NCI-H2227 (cell line): ENCODE measurements around the gene TEKTIP1.

ENCODE experiments used
- DNase-seq: peaks from one replicate; lab custom pipeline; 2025; ENCODE audit not compliant: unreplicated experiment; lab: John Stamatoyannopoulos, UW

Gene TEKTIP1

GRCh38 chr19:3538965-3539755, at the start of gene TEKTIP1:
Gene TEKTIP1, plus strand, starts transcription at chr19:3539174. Its CDS starts 4 bp downstream, at chr19:3539178.
- no peak for DNase-seq

- no peak for DNase-seq
Observed at GRCh38 chr19:3491396-3492119, 47.4 kb upstream of the TEKTIP1 start.

DNA sequence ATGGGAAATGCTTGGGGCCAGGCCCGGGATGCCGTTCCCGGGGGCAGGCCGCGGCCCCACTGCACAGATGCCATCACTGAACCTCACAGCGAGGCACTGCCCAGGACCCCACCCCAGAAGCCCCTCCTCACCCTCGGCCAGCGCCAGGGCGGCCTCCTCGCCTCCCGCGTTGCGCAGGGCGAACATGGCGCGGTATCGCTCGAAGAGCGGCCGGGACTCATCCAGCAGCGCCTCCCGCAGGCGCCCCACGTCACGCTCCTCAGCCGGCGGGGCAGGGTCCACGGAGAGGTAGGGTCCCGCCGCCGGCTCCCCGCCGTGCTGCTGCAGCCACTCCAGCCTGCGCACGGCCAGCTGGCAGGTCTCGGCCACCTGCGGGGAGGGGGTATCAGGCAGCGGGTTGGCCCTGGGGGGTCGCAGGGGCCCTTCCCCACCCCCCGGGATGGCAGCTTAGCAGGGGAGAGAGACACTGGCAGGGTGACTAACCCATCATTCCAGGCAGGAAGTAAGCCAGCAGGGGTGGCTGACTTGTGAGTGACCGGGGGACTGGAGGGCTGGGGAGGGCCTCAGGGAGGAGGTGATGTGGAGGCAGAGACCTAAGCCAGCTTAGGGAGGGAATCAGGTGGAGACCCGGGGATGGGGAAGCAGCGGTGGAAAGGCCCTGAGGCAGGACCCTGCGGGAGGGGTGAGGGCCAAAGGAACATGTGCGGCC, 46.7 kb upstream of the TEKTIP1 start:
- DNase-seq, result no peak

- DNase-seq, result no peak
Observed at GRCh38 chr19:3492919-3493318, 46.1 kb upstream of the TEKTIP1 start.

GRCh38 chr19:3493651-3494050, 45.3 kb upstream of the TEKTIP1 start:
- no peak for DNase-seq

DNA sequence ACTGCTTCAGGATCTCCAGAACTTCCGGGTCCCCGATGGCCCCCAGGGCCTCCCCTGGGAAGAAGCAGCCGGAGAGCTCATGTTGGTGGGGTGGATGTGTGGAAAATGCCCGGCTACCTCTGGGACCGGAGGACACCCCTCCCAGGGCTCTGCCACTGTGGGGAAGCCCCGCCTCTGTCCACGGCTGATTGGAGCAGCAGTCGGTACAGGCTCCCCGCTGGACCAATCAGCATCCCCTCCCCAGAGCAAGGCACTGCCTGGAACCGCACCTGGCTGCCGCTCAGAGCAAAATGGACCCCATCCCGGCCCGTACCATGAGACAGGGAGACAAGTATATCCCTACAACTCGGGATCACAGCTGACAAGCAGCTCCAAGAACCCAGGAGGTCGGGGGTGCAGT, 44.9 kb upstream of the TEKTIP1 start:
- peak; percentile 12 for DNase-seq

DNA sequence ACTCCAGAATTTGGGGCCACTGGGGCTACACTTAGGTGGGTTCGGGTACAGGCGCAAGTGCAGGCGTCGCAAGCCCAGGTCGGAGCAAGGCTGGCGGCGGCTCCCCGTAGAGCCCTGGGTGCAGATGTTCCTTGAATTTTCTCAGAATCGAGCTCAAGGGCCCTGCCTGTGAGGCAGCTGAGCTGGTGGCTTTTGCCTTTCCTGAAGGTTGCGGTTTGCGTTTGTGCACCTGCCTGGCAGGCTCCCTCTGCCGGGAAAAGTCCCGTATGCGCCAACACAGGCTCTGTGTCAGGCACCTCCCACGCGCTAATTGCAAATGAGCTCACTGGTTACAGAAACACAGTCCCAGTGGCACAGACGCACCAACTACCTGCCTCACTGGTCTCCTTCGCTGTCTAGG, 44.4 kb upstream of the TEKTIP1 start:
- no peak for DNase-seq

DNA sequence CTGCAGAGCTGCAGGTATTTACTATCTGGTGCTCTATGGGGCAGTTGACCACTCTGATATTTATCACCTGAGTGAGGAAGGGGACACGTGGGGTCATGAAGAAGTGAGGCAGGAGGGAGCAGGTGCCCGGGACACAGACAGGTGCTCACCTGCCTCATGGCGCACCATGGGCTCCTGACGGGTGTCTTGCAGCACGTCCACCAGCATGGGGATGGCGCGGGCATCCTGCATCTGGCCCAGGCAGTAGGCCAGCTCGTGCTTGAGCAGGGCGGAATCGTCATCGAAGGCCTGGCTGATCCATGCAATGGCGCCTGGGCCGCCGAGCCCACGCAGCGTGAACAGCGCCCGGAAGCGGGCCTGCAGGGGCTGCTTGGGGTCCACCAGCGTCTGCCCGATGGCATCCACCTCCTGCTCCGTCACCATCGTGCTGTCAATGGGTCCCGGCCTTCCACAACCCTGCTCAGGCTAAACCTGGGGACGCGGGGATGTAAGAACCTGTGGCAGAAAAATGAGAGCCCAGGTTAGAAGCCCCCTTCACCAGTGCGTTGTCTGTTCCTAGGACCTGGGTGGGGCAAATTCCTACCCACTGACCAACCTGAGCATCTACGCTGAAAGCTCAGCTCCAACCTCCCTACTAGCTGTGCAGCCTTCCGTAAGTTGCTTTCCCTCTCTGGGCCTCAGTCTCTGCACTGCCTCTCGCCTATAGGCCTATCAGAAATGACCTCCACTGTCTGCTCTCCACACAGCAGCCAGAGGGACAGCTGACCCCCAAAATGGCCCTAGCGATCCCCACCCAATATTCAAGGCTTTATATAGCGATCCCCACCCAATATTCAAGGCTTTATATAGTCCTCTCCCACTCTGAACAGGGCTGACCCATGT, 42.3 kb upstream of the TEKTIP1 start:
- no peak for DNase-seq

GRCh38 chr19:3497757-3498520, 41.0 kb upstream of the TEKTIP1 start:
- no peak for DNase-seq

DNA sequence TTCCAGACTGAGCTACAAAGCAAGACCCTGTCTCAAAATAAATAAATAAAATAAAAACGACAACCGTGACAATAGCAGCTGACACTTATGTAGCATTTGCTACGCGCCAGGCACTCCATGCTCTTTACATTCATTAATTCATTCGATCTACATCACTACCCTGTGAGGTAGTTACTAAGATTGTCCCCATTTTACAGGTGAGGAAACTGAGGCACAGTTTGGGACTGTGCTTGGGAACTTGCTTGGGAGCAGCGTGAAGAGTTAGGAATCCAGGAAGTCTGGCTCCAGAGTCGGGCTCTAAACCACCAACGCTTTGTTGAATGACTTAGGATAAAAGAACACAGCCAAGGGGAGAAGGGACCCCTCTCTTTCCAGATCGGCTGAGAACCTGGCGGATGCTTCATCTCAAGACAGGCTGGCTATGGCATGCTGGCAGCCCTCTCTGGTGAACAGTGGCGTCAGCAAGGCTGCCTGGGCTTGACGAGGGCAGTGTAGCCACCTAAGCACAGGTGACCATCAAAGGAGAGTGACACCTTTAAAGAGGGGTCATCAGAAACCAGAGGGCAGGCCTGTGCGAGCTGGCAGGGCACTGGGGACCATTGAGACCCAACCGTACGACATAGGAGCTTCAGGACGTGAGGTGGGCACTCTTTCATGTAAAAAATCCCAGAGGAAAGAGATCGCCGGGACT, 39.1 kb upstream of the TEKTIP1 start:
- no peak for DNase-seq

DNA sequence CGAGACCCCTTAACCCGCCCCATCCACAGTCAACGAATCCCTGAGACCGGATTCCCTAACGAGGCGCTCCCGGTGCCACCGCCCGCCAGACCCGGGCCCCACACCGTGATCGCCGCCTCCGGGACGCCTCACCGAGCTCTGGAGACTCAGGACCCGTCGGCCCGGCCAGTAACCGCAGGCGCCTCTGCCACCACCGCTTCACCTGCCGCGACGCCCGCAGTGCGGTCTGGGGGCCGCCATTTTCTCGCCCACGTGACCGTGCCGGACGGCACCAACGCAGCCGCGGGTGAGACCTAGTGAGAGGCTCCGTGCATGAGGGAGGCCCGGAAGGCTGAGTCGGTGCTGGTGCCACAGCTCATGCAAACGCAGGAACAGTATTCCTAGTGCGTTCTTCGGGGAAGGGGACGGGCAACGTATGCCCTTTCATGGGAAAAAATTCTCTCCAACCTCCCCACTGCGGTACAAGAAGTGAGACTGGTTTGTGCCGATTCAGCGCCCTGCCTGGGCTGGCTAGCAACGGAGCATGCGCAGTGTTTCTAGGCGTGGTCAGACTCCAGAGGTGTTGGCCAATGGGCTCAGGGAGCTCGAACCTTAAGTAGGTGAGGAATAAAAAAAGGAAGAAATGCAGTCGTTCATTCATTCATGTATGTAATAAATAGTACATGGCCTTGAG, 38.4 kb upstream of the TEKTIP1 start, which contains the start of gene DOHH:
Gene DOHH, minus strand, starts transcription at position 246 of the 673 bp plus-strand sequence. CDS start 3,860 bp downstream, outside the sequence.
- peak; percentile 95 for DNase-seq

DNA sequence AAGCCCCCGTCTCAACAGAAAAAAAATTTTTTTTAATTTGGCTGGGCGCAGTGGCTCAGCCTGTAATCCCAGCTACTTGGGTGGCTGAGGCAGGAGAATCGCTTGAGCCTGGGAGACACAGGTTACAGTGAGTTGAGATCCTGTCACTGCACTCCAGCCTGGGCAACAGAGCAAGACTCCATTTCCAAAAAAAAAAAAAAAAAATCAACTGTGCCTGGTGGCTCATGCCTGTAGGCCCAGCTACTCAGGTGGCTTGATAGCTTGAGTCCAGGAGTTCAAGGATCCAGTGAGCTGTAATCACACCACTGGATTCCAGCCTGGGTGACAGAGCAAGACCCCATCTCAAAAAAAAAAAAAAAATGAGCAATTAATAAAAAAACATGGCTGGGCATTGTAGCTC, 37.2 kb upstream of the TEKTIP1 start:
- DNase-seq, result no peak

DNA sequence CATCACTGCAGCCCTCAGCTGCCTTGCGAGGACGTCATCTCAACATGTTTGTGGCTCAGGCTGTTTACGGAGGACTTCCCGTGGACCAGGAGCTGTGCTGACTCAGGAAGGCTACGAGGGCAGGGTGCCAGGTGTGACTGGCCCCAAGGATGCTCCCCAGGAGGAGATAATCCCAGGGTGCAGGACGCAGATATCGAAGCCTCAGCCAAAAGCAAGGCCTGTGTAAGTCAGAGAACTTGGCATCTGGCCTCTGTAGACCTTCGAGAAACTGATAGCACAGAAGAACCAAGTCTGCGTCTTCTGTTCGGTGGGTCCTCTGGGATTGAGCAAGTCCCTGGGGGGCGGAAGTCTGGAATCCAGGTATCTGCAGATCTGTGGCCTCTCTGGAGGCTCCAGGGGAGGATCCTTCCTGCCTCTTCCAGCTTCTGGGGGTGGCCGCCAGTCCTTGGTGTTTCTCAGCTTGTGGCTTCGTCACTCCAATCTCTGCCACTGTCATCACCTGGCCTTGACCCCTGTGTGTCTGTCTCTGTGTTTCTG, 35.9 kb upstream of the TEKTIP1 start:
- no peak for DNase-seq

DNA sequence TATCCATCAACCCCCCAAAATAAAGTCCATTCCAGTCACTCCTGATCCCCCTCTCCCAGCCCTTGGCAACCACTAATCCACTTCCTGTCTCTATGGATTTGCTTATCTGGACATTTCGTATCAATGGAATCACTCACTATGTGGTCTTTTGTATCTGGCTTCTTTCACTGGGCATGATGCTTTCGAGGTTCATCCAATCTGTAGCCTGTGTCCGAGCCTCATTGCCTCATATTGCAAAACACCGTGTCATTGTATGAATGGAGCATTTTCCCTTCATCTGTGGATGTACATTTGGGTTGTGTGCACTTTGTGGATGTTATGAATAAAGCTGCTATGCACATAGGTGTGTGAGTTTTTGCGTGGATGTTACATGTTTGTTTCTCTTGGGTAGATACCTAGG, 34.2 kb upstream of the TEKTIP1 start:
- DNase-seq, result no peak

DNA sequence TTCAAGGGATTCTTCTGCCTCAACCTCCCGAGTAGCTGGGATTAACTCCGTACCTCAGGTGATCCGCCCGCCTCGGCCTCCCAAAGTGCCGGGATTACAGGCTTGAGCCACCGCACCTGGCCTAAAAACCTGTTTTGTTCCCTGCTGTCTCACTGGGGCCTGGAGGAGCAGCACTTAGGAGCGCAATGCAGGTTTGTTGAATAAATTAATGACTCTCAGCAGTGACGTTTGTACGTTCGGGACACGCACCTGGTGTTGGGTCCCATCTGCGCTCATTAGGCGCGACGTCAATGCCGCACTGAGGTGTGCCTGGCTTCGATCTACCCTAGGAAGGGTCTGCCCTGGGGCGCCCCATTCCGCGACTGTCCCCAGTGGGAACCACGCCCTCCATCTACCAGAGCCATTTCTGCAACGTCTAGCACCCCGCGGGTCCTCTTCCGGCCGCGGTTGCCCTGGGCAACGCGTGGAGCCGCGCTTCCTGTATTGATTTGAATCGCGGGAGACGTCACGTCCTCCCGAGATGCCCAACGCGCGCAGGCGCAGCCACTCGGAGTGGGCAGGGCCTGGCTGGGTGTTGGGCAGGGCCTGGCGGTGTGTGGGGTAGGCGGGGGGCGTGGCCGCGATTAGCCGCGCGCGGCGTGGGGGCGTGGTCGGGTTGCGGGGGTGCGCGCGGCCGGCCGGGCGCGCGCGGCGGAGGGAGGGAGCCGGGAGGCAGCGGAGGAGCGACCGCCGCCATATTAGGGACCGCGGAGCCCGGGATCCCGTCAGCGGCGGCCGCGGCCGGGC, 33.2 kb upstream of the TEKTIP1 start, which contains the start of gene FZR1:
Gene FZR1, plus strand, starts transcription at position 714 of the 786 bp plus-strand sequence. CDS start 16,679 bp downstream, outside the sequence.
- DNase-seq, result peak; percentile 98

- DNase-seq, result peak; percentile 25
Observed at GRCh38 chr19:3506384-3507340, 32.3 kb upstream of the TEKTIP1 start.
